SK-N-SH treated with all-trans-retinoic acid at 6 μM for 48 hours (cell line): ENCODE measurements around the gene EPHB2.

ENCODE experiments used
- SNAI2 ChIP-seq: fragments of 250-450 bp; sonication (Bioruptor Pico); IDR thresholded peaks from 2 replicates; pipeline ENCODE4 v1.5.0; 2020; ENCODE audit warnings: mild to moderate bottlenecking, moderate library complexity
- ZFP30 ChIP-seq: fragments of 450-650 bp; formaldehyde crosslinking; IDR thresholded peaks from 2 replicates; pipeline ENCODE4 v1.5.0; 2022; ENCODE audit warnings: mild to moderate bottlenecking, moderate library complexity
- ZNF565 ChIP-seq: fragments of 450-650 bp; formaldehyde crosslinking; conservative IDR thresholded peaks from 2 replicates; pipeline ENCODE4 v1.5.0; 2020; ENCODE audit warnings: low read depth, mild to moderate bottlenecking, moderate library complexity
- TF ChIP-seq, protein P1 (sequence below): fragments of 250-450 bp; sonication (Bioruptor Pico); IDR thresholded peaks from 2 replicates; pipeline ENCODE4 v1.5.0; 2020; ENCODE audit warnings: mild to moderate bottlenecking, moderate library complexity
- TF ChIP-seq, protein P2 (sequence below): fragments of 250-450 bp; sonication (Bioruptor Pico); IDR thresholded peaks from 2 replicates; pipeline ENCODE4 v1.8.0; 2020; ENCODE audit warnings: mild to moderate bottlenecking, moderate library complexity, borderline replicate concordance
- TF ChIP-seq, protein P3 (sequence below): fragments of 250-450 bp; sonication (Bioruptor Pico); IDR thresholded peaks from 2 replicates; pipeline ENCODE4 v1.5.1; 2021; ENCODE audit warnings: mild to moderate bottlenecking, moderate library complexity

DNA sequence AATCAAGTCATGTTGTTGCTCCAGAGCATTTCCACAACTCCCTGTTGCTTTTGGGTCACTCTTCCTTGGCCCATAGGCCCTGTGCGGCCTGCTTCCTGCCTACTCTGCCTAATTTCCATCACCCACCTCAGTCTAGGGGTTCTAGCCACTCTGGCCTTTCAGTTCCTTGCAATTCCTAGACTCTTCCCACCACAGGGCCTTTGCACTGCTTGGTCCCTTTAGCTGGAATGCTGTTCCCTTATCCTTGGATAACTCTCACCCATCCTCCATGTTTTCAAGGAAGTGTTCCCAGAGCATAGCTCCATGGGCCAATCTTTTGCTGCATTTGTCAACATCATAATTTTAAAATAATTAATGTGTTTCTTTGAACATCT, 18.7 kb downstream of the EPHB2 start:
- TF ChIP-seq, protein P1, sequence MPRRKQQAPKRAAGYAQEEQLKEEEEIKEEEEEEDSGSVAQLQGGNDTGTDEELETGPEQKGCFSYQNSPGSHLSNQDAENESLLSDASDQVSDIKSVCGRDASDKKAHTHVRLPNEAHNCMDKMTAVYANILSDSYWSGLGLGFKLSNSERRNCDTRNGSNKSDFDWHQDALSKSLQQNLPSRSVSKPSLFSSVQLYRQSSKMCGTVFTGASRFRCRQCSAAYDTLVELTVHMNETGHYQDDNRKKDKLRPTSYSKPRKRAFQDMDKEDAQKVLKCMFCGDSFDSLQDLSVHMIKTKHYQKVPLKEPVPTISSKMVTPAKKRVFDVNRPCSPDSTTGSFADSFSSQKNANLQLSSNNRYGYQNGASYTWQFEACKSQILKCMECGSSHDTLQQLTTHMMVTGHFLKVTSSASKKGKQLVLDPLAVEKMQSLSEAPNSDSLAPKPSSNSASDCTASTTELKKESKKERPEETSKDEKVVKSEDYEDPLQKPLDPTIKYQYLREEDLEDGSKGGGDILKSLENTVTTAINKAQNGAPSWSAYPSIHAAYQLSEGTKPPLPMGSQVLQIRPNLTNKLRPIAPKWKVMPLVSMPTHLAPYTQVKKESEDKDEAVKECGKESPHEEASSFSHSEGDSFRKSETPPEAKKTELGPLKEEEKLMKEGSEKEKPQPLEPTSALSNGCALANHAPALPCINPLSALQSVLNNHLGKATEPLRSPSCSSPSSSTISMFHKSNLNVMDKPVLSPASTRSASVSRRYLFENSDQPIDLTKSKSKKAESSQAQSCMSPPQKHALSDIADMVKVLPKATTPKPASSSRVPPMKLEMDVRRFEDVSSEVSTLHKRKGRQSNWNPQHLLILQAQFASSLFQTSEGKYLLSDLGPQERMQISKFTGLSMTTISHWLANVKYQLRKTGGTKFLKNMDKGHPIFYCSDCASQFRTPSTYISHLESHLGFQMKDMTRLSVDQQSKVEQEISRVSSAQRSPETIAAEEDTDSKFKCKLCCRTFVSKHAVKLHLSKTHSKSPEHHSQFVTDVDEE (CRISPR knock-in tag) = no peak
- TF ChIP-seq, protein P2, sequence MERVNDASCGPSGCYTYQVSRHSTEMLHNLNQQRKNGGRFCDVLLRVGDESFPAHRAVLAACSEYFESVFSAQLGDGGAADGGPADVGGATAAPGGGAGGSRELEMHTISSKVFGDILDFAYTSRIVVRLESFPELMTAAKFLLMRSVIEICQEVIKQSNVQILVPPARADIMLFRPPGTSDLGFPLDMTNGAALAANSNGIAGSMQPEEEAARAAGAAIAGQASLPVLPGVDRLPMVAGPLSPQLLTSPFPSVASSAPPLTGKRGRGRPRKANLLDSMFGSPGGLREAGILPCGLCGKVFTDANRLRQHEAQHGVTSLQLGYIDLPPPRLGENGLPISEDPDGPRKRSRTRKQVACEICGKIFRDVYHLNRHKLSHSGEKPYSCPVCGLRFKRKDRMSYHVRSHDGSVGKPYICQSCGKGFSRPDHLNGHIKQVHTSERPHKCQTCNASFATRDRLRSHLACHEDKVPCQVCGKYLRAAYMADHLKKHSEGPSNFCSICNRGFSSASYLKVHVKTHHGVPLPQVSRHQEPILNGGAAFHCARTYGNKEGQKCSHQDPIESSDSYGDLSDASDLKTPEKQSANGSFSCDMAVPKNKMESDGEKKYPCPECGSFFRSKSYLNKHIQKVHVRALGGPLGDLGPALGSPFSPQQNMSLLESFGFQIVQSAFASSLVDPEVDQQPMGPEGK (CRISPR knock-in tag) = no peak
- TF ChIP-seq, protein P3, sequence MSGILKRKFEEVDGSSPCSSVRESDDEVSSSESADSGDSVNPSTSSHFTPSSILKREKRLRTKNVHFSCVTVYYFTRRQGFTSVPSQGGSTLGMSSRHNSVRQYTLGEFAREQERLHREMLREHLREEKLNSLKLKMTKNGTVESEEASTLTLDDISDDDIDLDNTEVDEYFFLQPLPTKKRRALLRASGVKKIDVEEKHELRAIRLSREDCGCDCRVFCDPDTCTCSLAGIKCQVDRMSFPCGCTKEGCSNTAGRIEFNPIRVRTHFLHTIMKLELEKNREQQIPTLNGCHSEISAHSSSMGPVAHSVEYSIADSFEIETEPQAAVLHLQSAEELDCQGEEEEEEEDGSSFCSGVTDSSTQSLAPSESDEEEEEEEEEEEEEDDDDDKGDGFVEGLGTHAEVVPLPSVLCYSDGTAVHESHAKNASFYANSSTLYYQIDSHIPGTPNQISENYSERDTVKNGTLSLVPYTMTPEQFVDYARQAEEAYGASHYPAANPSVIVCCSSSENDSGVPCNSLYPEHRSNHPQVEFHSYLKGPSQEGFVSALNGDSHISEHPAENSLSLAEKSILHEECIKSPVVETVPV (CRISPR knock-in tag) = no peak
- TF ChIP-seq SNAI2 (CRISPR knock-in tag) (no peak), ZNF565 (no peak), ZFP30 (no peak)
